Small intestine (tissue), 4 donors: ENCODE measurements around the gene NOBOX. TPM values are rescaled to one million over a fixed set of nuclear protein-coding genes. Genes with fewer than 3 reads are reported as not detected.

Source experiments
- polyA plus RNA-seq, 4 donors: library from polyadenylated mRNA; stranded (reverse) in 3 of 4; unstranded in 1 of 4; fragments of 200-250 nt in 3 of 4; fragments of 120-200 nt in 1 of 4; gene quantifications; one replicate each; pipeline versions ENCODE4 v1.2.1 to v1.2.3, GENCODE V29; 2013
- donor health status: healthy with polysubstance abuse.
- donor health status: Bipolar disorder and iron deficiency.
- donor health status: healthy.

The NOBOX gene
- polyA plus RNA-seq, 4 donors, result 0.03 TPM; not detected in 3

Other genes starting within 250 kb of the NOBOX start
- gene CTAGE4, start 220.2 kb downstream of the NOBOX start, polyA plus RNA-seq, result 10 to 100 TPM in 2 of 4 donors, 1 to 10 TPM in 1, under 1 TPM in 1; 0.48 to 16.5 (median 9.5) TPM
- gene ARHGEF35, start 207.9 kb downstream of the NOBOX start, polyA plus RNA-seq, result 10 to 100 TPM; 23.6 to 46.1 (median 37.1) TPM
- gene OR2A42, start 164.1 kb downstream of the NOBOX start, polyA plus RNA-seq, result under 1 TPM in 2 of 4 donors, not detected in 2; 0.03 to 0.68 TPM
- 10 to 100 TPM in 1 of 4 donors, 1 to 10 TPM in 3; 2.7 to 19.1 (median 3.1) TPM for gene OR2A7, start 138.9 kb downstream of the NOBOX start, polyA plus RNA-seq
- 10 to 100 TPM in 1 of 4 donors, 1 to 10 TPM in 2, not detected in 1; 2.6 to 13.4 (median 6.0) TPM for gene CTAGE8, start 134.4 kb downstream of the NOBOX start, polyA plus RNA-seq
- under 1 TPM in 2 of 4 donors, not detected in 2; 0.04 to 0.46 TPM for gene OR2A1, start 91.3 kb downstream of the NOBOX start, polyA plus RNA-seq
- gene ARHGEF5, start 48.3 kb downstream of the NOBOX start, polyA plus RNA-seq, result 10 to 100 TPM; 15.6 to 43.9 (median 33.0) TPM